HT1080 (cell line): Measurements from ENCODE around the gene INHBA. TPM values are rescaled to one million over a fixed set of nuclear protein-coding genes. Genes with fewer than 3 reads are reported as not detected.
A peak's percentile ranks its signal among the peaks of the same experiment; 100 is the strongest.

ENCODE experiments used
- DNase-seq: peaks from one replicate; pipeline ENCODE4 v3.0.0-alpha.2; 2015; ENCODE audit warnings: low read depth
- polyA plus RNA-seq, 2 experiments: library from polyadenylated mRNA; depleted of rRNA; stranded (reverse); fragments of >200 nt; gene quantifications; 2 replicates each; pipeline ENCODE4 v1.2.3, GENCODE V29; 2015
- total RNA-seq: library from RNA; depleted of rRNA; stranded (reverse); fragments of >200 nt; shearing (Covaris generic); gene quantifications from 2 replicates; pipeline ENCODE4 v1.2.3, GENCODE V29; 2014; rRNA removed

Gene INHBA
- 1.1 and 1.7 TPM in 2 replicates for total RNA-seq
- 9.3 and 12.0 TPM in 2 replicates for polyA plus RNA-seq (2015; cell fraction: cytosol; rRNA removed)
- 29.4 and 32.1 TPM in 2 replicates for polyA plus RNA-seq (2015; cell fraction: nucleus; rRNA removed)

DNA sequence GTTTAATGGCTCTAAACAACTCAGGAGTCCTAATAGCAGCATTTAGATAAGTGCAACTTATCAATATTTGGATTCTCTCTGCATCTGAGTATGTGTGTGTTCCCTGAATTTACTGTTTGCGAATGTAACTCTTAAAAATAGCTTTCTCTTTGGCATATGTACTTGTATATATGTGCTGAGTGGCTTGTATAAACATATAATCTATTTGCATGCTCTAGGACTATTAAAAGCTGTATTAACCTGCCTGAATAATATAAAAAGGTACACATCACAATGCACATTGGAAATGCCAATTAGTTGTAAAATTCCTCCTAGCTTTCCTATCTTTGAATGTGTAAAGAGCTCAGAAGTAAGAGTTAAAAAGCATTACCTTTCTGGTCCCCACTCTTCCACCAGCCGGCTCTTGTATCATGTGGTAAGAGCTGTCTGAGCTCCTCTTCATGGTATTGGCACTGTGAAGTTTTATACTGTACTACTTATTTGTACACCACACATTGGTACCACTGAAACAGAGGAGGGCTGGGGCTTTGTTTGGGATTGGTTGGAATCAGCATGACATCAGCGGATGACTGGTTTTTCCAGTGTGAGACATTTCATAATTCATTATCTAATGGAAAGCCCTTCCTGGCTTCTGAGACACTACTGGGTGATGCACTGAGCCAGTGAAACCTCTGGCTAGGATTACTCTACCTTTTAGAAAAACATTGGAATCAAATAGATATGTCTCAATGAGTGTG, at the start of gene INHBA:
Gene INHBA (minus strand): TSS at position 456 of the 737 bp plus-strand sequence. CDS start 2,716 bp downstream, outside the sequence.
- DNase-seq, result peak; percentile 65

- DNase-seq, result no peak
Observed at GRCh38 chr7:41752615-41753014, 49.7 kb upstream of the INHBA start.

DNA sequence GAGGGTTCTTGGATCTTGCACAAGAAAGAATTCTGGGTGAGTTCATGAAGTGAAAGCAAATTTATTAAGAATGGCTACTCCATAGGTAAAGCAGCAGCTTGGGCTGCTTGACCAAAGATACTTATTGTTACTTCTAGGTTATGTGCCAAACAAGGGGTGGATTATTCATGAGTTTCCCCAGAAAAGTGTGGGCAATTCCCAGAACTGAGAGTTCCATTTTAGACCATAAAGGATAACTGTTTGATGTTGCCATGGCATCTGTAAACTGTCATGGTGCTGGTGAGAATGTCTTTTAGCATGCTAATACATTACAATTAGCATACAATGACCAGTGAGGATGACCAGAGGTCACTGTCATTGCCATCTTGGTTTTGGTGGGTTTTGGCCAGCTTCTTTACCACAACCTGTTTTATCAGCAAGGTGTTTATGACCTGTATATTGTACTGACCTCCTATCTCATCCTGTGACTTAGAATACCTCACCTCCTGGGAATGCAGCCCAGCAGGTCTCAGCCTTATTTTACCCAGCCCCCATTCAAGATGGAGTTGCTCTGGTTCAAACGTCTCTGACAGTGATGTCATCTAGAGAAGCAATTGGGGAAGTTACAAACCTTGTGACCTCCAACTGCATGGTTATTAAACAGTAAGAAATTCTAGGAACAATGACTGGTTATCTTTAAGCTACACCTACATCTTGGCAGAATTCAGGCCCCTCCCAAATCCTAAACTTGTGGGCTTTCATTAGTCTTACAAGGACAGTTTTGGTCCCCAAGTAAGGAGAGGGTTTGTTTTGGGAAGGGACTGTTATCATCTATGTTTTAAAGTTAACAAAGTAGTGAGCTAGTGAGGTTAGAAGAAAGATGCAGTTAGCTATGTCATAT, 48.0 kb upstream of the INHBA start:
- DNase-seq, result no peak

DNA sequence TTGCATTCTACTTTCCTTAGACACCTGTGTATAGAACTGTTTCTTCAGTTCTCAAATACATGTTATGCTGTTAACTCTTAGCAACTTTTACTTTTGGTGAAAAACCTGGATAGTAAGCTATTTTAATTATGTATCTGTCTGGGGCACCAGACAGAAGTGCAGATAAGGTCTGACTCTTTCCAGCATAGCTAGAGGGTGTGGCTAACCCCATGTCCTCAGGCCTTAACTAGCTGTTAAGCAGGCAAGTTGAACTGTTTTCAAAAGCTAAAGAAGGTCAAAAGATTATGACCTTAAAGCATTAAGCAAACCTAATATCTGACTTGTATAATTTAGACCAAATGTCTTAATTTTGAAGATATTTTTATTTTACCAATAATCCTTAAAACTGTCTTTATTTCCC, 45.1 kb upstream of the INHBA start:
- DNase-seq, result no peak

GRCh38 chr7:41745451-41745850, 42.6 kb upstream of the INHBA start:
- DNase-seq, result no peak

GRCh38 chr7:41744161-41744560, 41.3 kb upstream of the INHBA start:
- no peak for DNase-seq

DNA sequence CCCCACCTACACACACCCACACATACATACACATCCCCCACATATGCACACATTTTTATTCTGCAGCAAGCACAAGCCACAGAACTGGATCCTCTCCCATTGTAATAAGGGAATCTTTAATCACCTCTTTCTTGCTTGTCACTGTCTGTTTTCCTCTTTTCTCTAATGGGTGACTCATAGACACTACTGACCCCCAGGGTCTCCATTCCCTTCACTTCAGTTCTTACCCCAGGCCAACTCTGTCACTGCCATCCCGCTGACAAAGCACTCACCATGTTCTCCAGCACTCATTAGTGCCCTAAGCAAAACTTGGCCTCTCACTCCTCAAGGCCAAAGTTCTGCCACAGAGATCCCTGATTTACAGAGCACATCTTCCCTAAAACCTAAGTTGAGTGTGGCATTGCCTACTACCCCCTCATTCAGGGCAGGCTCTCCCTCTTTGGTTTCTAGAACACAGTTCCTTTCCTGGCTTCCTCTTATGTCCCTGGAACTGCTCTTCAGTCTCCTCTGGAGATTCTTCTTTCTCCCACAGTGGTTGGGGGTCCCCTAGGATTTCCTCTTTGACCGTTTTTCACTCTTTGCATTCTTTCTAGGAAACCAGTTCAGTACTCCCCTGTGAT, 39.6 kb upstream of the INHBA start:
- no peak for DNase-seq

GRCh38 chr7:41738806-41739205, 35.9 kb upstream of the INHBA start:
- DNase-seq, result no peak

DNA sequence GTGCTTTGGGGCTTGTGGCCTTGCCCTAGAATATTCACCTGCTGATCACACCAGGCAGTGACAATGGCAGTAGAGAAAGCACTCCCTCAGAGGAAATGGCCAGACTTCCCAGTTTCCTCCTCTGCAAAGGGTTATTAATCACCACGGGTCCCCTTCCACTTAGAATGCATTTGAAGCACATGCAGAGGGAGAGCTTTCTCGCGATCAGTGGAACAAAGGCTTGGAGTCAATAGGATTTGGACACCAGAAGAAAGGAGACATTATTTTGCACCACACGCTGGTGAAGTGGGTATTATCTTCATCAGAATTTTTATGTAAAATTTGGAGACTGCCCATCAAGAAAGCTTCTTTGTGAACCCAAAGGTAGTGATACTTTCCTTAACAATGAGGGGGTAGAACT, 35.4 kb upstream of the INHBA start:
- no peak for DNase-seq

DNA sequence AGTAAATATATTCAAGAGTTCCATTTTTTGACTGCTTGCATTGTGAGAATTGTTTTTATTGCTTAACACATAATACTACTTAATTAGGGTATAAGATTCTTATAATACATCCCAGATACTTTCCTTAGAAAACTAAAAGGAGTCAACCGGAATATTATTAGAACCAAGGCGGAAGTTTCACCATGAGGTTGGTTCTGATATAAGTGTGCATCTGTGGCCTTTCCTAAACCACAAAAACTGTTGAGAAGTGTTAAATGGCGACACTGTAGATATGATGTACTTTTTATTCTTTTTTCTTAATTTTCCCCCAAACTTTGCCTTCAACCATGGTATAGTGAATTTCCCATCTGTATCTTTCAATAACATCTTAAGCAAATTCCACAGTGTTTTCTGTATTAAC, 32.3 kb upstream of the INHBA start:
- DNase-seq, result no peak

- DNase-seq, result peak; percentile 31
Observed at GRCh38 chr7:41732843-41733306, 30.0 kb upstream of the INHBA start.

DNA sequence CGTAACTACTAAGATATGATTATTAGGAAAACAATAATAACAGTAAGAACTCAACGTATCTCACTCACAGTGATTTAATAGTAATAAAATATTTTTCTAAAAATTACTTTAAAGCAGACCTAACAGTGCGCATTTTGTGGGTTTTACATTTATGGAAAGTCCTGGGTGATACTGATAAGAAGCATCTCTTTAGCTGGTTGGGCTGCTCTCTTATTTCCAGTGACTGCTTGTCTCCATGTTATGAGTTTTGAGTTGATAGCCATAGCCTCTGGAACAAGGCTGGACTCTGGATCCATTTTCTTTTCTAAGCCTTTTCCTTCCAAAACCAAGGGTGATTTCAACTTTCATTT, 29.5 kb upstream of the INHBA start:
- no peak for DNase-seq

DNA sequence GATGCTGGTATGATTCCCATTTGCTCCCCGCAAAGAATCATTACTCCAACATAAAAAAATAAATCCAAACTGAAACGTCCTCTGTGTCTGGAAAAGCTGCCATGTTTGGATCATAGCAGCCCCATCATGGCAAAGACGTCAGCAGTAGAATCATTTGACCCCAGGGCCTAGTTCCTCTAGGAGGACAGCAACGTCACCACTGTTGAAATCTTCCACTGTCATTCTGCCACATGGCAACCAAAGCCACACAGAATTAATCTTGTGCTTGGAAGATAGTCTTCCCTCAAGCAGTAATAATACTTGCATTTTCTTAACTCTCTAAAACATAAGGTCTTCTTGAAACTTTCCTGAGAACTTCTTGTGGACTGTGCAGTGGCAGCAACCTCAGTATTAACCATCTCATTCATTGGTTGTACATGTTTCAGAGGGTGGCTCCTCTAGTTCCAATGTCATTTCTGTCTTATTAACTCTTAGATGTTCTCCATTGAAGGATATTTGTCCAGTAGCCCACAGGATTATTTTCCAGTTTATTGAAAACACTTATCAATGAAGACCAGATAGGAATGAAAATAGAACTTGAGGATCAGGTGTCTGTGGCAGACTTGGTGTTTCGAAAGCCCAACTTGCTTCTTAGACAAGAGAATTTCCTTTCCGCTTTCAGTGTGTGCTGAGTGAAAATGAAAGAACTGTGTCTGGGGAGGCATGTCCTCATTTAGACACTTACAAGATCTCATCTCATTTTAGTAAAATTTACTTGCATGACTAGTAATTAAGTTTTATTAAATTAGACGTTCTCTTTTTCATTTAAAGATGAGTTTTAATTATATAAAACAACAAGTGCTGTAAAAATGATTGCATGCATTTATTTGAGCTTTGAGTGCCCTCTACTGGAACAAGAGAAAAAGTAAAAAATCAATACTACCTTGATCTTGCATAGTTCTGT, 28.9 kb upstream of the INHBA start:
- DNase-seq, result no peak

- no peak for DNase-seq
Observed at GRCh38 chr7:41730668-41731067, 27.8 kb upstream of the INHBA start.

- no peak for DNase-seq
Observed at GRCh38 chr7:41730161-41730560, 27.3 kb upstream of the INHBA start.

- DNase-seq, result no peak
Observed at GRCh38 chr7:41729059-41729458, 26.2 kb upstream of the INHBA start.

DNA sequence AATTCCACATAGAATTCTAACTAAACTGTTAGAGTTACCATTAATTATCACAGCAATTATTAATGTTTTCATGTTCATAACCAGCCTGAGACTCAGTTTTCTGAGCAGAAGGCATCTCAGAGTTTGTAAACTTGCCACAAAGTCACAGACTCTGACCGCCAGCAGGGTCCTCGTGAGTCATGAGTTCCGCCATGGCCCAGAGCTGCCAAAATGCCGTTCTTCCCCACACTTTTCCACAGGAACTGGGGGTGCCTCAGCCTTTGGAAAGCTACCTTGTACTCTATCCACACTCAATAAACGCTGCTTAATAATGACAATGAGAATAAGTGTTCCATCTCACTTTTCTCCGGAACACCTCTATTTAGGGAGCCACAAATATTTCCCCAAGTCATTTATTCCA, 22.1 kb upstream of the INHBA start:
- no peak for DNase-seq

GRCh38 chr7:41720886-41721285, 18.0 kb upstream of the INHBA start:
- no peak for DNase-seq

GRCh38 chr7:41720046-41720445, 17.2 kb upstream of the INHBA start:
- no peak for DNase-seq

DNA sequence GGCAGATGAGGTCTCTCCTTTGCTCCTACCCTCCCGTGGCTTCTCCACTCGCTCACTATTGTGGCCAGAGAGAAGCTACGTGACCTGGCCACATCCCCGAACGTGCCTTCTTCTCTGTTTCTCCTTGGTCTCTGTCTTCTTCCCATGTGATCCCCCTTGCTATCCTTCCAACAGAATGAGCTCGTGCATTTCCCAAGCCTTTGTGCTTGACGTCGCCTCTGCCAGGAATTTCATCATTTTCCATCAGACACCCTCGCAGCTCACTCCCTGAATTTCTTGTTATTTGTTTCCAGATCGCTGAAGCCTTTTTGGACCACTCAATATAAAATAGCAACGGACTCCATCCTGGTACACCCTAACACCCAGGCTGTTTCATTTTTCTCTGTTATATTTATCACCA, 13.8 kb upstream of the INHBA start:
- no peak for DNase-seq

DNA sequence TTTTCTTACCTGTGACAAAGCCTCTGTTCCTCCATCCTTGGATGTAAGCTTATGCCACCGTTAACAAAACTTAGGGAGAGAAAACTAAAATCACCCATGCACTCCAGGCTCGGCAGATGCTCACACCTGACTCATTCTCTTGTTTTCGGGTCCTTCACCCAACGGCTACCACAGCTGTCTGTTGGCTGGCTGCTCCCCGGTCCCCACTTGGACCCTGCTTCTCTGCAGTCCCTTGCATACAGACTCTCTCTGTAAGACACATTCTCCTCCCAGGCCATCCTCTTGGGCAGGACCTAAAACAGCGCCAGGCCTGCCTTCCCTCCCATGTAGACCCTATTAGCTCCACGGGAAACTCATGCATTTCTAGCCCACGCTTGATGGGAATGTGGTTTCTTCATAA, 12.1 kb upstream of the INHBA start:
- no peak for DNase-seq
